Upper lobe of left lung (tissue), 6 donors: ENCODE results near the gene PAX5. TPM values are rescaled to one million over a fixed set of nuclear protein-coding genes. Genes with fewer than 3 reads are reported as not detected.
"Not testable (repeated sequence)": the region's sequence is repeated elsewhere in the genome, so short reads cannot be mapped to it uniquely, and the experiment has no call there.

ENCODE experiments used
- ATAC-seq, 2 donors: fragments of 200-7000 bp; cut with Tn5 transposase; one replicate each; pipeline ENCODE4 v1.9.1; 2022; ENCODE audit warnings: mild to moderate bottlenecking in 2 of 2, moderate library complexity in 2 of 2; ENCODE audit not compliant: low FRiP score in 2 of 2
- DNase-seq, 2 donors: peaks; one replicate each; pipeline ENCODE4 v3.0.0-alpha.2; 2019 to 2020
- H3K27ac ChIP-seq, 4 donors: fragments of 200-600 bp; sonication (generic); one replicate each; pipeline ENCODE4 v1.5.1; 2016 to 2019
- H3K27me3 ChIP-seq, 4 donors: fragments of 200-600 bp; sonication (generic); one replicate each; pipeline ENCODE4 v1.5.1; 2017 to 2019
- H3K36me3 ChIP-seq, 4 donors: fragments of 200-600 bp; sonication (generic); one replicate each; pipeline ENCODE4 v1.5.1; 2016 to 2019
- H3K4me1 ChIP-seq, 4 donors: fragments of 200-600 bp; sonication (generic); one replicate each; pipeline ENCODE4 v1.5.1; 2018 to 2019
- H3K4me3 ChIP-seq, 4 donors: fragments of 200-600 bp; sonication (generic); one replicate each; pipeline ENCODE4 v1.5.1; 2017 to 2019; ENCODE audit warnings: mild to moderate bottlenecking in 2 of 4, moderate library complexity in 1 of 4
- H3K9me3 ChIP-seq, 4 donors: fragments of 200-600 bp; sonication (generic); one replicate each; pipeline ENCODE4 v1.5.1; 2018 to 2019
- CTCF ChIP-seq, 6 experiments: fragments of 450-650 bp in 4 of 6; fragments of 200-600 bp in 2 of 6; sonication (generic) in 2 of 6; IDR thresholded peaks; one replicate each; pipeline ENCODE4 v1.5.1; 2016 to 2019; ENCODE audit warnings: antibody characterized with exemption in 6 of 6
- EP300 ChIP-seq, 4 donors: sonication (generic); formaldehyde crosslinking; IDR thresholded peaks; one replicate each; pipeline ENCODE4 v1.5.1; 2017; ENCODE audit warnings: antibody characterized with exemption in 4 of 4, control low read depth in 2 of 4
- POLR2A ChIP-seq, 4 donors: fragments of 450-650 bp; IDR thresholded peaks; one replicate each; pipeline ENCODE4 v1.5.1; 2016 to 2017; ENCODE audit warnings: antibody characterized with exemption in 4 of 4, mild to moderate bottlenecking in 2 of 4
- POLR2AphosphoS5 ChIP-seq, 2 donors: sonication (generic); formaldehyde crosslinking; IDR thresholded peaks; one replicate each; pipeline ENCODE4 v1.5.1; 2017; ENCODE audit warnings: antibody characterized with exemption in 2 of 2
- WGBS, 2 donors: methylation state at CpG; one replicate each; pipeline ENCODE4 v1.1.5; 2017 to 2018; 5-methylcytosine and 5-hydroxymethylcytosine counted together
- total RNA-seq, 6 donors: library from RNA; depleted of rRNA in 4 of 6; stranded (reverse); fragments of >200 nt in 4 of 6; gene quantifications; one replicate each; pipeline versions ENCODE4 v1.1.0 to v1.2.1, GENCODE V29; 2016 to 2021
- donor health status: DM: no; HTN: no; CAD: no; lungs with moderate emphysema.
- donor health status: DM: no; HTN: yes; CAD: no; lungs with severe emphysema.

Gene PAX5
- under 1 TPM in 5 of 6 donors, not detected in 1; under 0.01 to 0.64 (median 0.43) TPM for total RNA-seq

- no peak for TF ChIP-seq EP300 (IDR thresholded peaks at IDR 0.05)
- no peak for TF ChIP-seq CTCF (IDR thresholded peaks at IDR 0.05)
- no peak for TF ChIP-seq POLR2AphosphoS5 (IDR thresholded peaks at IDR 0.05)
- no peak for TF ChIP-seq POLR2A (IDR thresholded peaks at IDR 0.05)
- Histone ChIP-seq H3K27me3 (peaks cover 4 to 94% (median 64%) of the 10 kb centered on the region in 4 donors), H3K9me3 (peaks cover 0 to 2% (median under 1%) of the 10 kb centered on the region in 4 donors), H3K27ac (no peak within 1 kb of the TSS), H3K4me3 (peak within 1 kb of the TSS in 3 of 4 donors; percentile 12 to 32 (median 13)), H3K36me3 (no peaks in the 10 kb centered on the region), H3K4me1 (peaks cover 46 to 58% (median 53%) of the 10 kb centered on the region in 4 donors)
- 15% methylated on average over 23 to 27 of the region's 27 CpGs for WGBS, 2 donors
- DNase-seq (peak in 1 of 2 donors; percentile 39), ATAC-seq (no peak)
Measured at GRCh38 chr9:37033682-37034304, at the start of gene PAX5. PAX5 (minus strand) TSS chr9:37034268; CDS start chr9:37034031, 237 bp downstream.

DNA sequence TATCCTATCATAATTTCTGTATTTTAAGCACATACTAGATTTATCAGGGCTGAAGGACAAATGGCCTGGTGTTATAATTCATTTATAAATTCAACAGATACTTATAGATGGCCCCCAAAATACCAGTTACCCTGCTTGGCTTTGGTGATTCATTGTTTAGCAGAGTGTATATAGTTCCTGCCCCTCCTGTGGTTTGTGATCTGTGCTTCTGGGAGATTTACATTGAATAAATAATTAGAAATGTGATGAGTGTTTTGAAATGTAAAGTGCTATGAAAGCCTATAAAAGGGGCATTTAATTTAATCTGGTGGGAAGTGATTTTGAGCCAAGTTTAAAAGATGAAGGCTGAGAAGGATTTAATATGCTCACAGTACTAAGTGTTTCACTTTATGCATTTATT is 49.6 kb upstream of the PAX5 start:
- no peak for TF ChIP-seq CTCF (IDR thresholded peaks at IDR 0.05)
- no peak for TF ChIP-seq EP300 (IDR thresholded peaks at IDR 0.05)
- TF ChIP-seq POLR2AphosphoS5 (IDR thresholded peaks at IDR 0.05) = no peak
- no peak for TF ChIP-seq POLR2A (IDR thresholded peaks at IDR 0.05)
- peaks cover 0 to 22% (median 9%) of the 10 kb centered on the region in 4 donors for H3K36me3 ChIP-seq
- peaks cover 0 to 6% (median 0%) of the 10 kb centered on the region in 4 donors for H3K9me3 ChIP-seq
- H3K4me3 ChIP-seq = no peak overlapping the region
- ATAC-seq (no peak), DNase-seq (no peak)
- H3K4me1 ChIP-seq = peaks cover 7 to 22% (median 11%) of the 10 kb centered on the region in 4 donors
- no peaks in the 10 kb centered on the region for H3K27me3 ChIP-seq
- H3K27ac ChIP-seq = no peak overlapping the region

GRCh38 chr9:37082214-37082765 is 48.2 kb upstream of the PAX5 start:
- DNase-seq = no peak
- WGBS, 2 donors = 85 to 88% methylated on average over 4 of the region's 4 CpGs
- H3K4me1 ChIP-seq = peaks cover 7 to 22% (median 11%) of the 10 kb centered on the region in 4 donors

DNA sequence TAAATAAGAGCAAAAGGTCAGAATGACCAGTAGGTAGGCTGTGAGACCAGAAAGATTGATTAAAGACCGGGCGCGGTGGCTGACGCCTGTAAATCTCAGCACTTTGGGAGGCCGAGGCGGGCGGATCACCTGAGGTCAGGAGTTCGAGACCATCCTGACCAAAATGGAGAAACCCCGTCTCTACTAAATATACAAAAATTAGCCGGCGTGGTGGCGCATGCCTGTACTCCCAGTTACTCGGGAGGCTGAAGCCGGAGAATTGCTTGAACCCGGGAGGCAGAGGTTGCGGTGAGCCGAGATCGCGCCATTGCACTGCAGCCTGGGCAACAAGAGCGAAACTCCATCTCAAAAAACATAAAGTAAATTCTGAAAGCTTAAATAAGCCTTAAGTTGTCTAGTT is 47.4 kb upstream of the PAX5 start:
- H3K36me3 ChIP-seq, H3K27ac ChIP-seq, H3K4me3 ChIP-seq, H3K27me3 ChIP-seq, H3K9me3 ChIP-seq, ATAC-seq: not testable (repeated sequence)
- WGBS, 2 donors = 97 to 98% methylated on average over 20 of the region's 20 CpGs
- DNase-seq = peak in 1 of 2 donors; percentile 32
- peaks cover 7 to 22% (median 11%) of the 10 kb centered on the region in 4 donors for H3K4me1 ChIP-seq

More at GRCh38 chr9:37082214-37082765, 48.2 kb upstream of the PAX5 start:
- Histone ChIP-seq H3K36me3 (peaks cover 0 to 9% (median 4%) of the 10 kb centered on the region in 4 donors), H3K4me3 (no peak overlapping the region), H3K27me3 (no peaks in the 10 kb centered on the region), H3K27ac (no peak overlapping the region), H3K9me3 (peaks cover 0 to 6% (median 0%) of the 10 kb centered on the region in 4 donors)
- TF ChIP-seq POLR2A (IDR thresholded peaks at IDR 0.05) (no peak), EP300 (IDR thresholded peaks at IDR 0.05) (no peak), CTCF (IDR thresholded peaks at IDR 0.05) (no peak), POLR2AphosphoS5 (IDR thresholded peaks at IDR 0.05) (no peak)
- ATAC-seq = no peak

DNA sequence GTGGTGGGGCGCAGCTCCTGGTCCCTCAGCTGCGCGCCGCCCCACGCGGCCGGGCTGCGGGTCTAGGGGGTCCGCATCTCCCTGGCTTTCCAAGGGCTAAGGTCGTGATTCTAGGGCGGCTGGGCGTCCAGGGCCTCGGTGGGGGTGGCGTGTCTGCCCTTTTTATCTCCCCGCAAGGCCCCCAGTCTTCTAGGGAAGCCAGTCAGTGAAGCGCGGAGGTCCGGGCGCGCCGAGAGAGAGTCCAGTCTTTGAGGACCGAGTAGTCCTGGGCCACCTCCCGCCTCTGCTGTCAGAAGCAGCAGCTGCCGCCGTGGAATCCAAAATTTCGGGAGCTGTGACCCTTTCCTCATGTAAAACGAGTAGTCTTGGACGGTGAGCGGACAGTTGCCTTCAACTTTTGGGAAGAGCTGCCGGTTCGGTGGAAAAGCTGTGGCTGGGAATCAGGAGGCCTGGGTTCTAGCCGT is 46.1 kb upstream of the PAX5 start:
- not testable (repeated sequence) for H3K36me3 ChIP-seq, H3K9me3 ChIP-seq, H3K27me3 ChIP-seq
- Histone ChIP-seq H3K27ac (peak overlapping the region; percentile 87 to 92 (median 89)), H3K4me1 (peaks cover 7 to 22% (median 11%) of the 10 kb centered on the region in 4 donors), H3K4me3 (peak overlapping the region; percentile 86 to 95 (median 90))
- 1 to 15% methylated on average over 3 to 11 of the region's 32 CpGs for WGBS, 2 donors
- TF ChIP-seq POLR2A (IDR thresholded peaks at IDR 0.05) = peak in 1 of 4 donors; percentile 16
- peak in 1 of 2 donors; percentile 30 for DNase-seq
- ATAC-seq = peak; percentile 58 to 75
